KMS-11 (cell line): ENCODE data around the gene MYL9.
A peak's percentile ranks its signal among the peaks of the same experiment; 100 is the strongest.

Experiments used
- H2AFZ ChIP-seq: fragments of 200-600 bp; sonication (generic); 2 replicates; pipeline ENCODE4 v1.6.1; 2016; ENCODE audit warnings: antibody characterized with exemption, mixed run types, low read depth
- H3K27ac ChIP-seq: fragments of 200-600 bp; sonication (generic); 2 replicates; pipeline ENCODE4 v1.6.1; 2016; ENCODE audit warnings: mild to moderate bottlenecking, mixed run types
- H3K27me3 ChIP-seq: fragments of 200-600 bp; sonication (generic); 2 replicates; pipeline ENCODE4 v1.6.1; 2017; ENCODE audit warnings: mild to moderate bottlenecking, low read depth, mixed run types, moderate library complexity; ENCODE audit not compliant: insufficient read depth
- H3K36me3 ChIP-seq: fragments of 200-600 bp; sonication (generic); 2 replicates; pipeline ENCODE4 v1.6.1; 2017; ENCODE audit warnings: mild to moderate bottlenecking, mixed run types; ENCODE audit not compliant: insufficient read depth
- H3K4me1 ChIP-seq: fragments of 200-600 bp; sonication (generic); 2 replicates; pipeline ENCODE4 v1.6.1; 2016; ENCODE audit warnings: mild to moderate bottlenecking, low read depth, mixed run types; ENCODE audit not compliant: poor library complexity, severe bottlenecking
- H3K4me2 ChIP-seq: fragments of 200-600 bp; sonication (generic); 2 replicates; pipeline ENCODE4 v1.7.0; 2016; ENCODE audit warnings: mild to moderate bottlenecking, mixed run types
- H3K4me3 ChIP-seq: fragments of 200-600 bp; sonication (generic); IDR thresholded peaks from 2 replicates; pipeline ENCODE4 v1.6.1; 2017; ENCODE audit warnings: low read depth, low read length, mixed read lengths; ENCODE audit not compliant: insufficient read depth
- H3K79me2 ChIP-seq: fragments of 200-600 bp; sonication (generic); 2 replicates; pipeline ENCODE4 v1.6.1; 2016; ENCODE audit warnings: low read depth, mixed run types; ENCODE audit not compliant: insufficient read depth
- H3K9ac ChIP-seq: fragments of 200-600 bp; sonication (generic); 2 replicates; pipeline ENCODE4 v1.6.1; 2016; ENCODE audit warnings: mild to moderate bottlenecking, mixed run types
- H4K20me1 ChIP-seq: fragments of 200-600 bp; sonication (generic); 2 replicates; pipeline ENCODE4 v1.6.1; 2016; ENCODE audit warnings: mild to moderate bottlenecking, mixed run types; ENCODE audit not compliant: insufficient read depth
- TF ChIP-seq, protein P1 (sequence below): fragments of 200-600 bp; sonication (generic); conservative IDR thresholded peaks from 2 replicates; pipeline ENCODE4 v1.6.1; 2017; ENCODE audit warnings: low read depth, mild to moderate bottlenecking, antibody characterized with exemption, low read length, moderate library complexity, mixed read lengths

Gene MYL9

DNA sequence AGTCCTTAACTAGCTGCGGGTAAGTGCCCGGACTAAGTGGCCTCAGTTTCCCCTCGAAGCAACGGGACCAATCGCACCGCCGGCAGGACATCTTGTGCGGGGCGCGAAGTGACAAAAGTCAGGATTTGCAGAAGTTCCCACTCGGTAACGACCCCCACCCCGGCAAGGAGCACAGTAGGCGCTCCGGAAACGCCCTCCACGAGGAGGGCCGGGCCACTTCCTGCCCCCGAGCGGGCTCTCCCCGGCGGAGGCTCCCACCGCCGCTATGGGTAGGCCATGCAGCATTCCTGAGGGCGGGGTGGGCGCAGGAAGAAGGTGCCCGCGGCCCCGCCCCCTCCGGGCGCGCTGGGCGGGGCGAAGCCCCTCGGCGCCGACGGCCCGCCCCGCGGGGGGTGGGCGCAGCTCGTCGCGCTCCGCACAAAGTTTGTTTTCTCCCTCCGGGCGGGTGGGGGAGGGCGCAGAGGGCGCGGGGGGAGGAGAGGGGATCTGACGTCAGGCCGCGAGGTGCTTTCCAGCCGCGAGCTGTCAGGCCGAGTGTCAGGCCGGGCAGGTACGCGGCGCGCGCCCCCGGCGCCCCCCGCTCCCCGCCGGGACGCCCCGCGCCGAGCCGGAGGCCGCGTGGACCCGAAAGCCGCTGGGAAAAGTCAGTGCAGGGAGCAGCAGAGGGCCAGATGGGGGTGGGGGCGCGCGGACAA is 31.9 kb downstream of the MYL9 start, which contains the start of gene TGIF2:
TSS of gene TGIF2 (plus strand) at position 495 of the 695 bp plus-strand sequence. CDS start 5,178 bp downstream, outside the sequence.
- H3K4me2 ChIP-seq = peak within 1 kb of the TSS; percentile 71
- H3K27ac ChIP-seq = peak within 1 kb of the TSS; percentile 89
- peaks cover 21% of the 10 kb centered on the region for H4K20me1 ChIP-seq
- H3K79me2 ChIP-seq = peaks cover 39% of the 10 kb centered on the region
- peak within 1 kb of the TSS; percentile 100 for H3K9ac ChIP-seq
- peak within 1 kb of the TSS; percentile 67; the same call in 1 of the 2 replicates for H2AFZ ChIP-seq
- H3K27me3 ChIP-seq = no peaks in the 10 kb centered on the region
- H3K4me3 ChIP-seq = peak within 1 kb of the TSS; percentile 55
- no peaks in the 10 kb centered on the region for H3K36me3 ChIP-seq
- TF ChIP-seq, protein P1, sequence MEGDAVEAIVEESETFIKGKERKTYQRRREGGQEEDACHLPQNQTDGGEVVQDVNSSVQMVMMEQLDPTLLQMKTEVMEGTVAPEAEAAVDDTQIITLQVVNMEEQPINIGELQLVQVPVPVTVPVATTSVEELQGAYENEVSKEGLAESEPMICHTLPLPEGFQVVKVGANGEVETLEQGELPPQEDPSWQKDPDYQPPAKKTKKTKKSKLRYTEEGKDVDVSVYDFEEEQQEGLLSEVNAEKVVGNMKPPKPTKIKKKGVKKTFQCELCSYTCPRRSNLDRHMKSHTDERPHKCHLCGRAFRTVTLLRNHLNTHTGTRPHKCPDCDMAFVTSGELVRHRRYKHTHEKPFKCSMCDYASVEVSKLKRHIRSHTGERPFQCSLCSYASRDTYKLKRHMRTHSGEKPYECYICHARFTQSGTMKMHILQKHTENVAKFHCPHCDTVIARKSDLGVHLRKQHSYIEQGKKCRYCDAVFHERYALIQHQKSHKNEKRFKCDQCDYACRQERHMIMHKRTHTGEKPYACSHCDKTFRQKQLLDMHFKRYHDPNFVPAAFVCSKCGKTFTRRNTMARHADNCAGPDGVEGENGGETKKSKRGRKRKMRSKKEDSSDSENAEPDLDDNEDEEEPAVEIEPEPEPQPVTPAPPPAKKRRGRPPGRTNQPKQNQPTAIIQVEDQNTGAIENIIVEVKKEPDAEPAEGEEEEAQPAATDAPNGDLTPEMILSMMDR = no peak
- H3K4me1 ChIP-seq = peaks cover 34% of the 10 kb centered on the region

GRCh38 chr20:36573798-36574365 is 32.6 kb downstream of the MYL9 start:
- peak overlapping the region; percentile 71 for H3K4me2 ChIP-seq

DNA sequence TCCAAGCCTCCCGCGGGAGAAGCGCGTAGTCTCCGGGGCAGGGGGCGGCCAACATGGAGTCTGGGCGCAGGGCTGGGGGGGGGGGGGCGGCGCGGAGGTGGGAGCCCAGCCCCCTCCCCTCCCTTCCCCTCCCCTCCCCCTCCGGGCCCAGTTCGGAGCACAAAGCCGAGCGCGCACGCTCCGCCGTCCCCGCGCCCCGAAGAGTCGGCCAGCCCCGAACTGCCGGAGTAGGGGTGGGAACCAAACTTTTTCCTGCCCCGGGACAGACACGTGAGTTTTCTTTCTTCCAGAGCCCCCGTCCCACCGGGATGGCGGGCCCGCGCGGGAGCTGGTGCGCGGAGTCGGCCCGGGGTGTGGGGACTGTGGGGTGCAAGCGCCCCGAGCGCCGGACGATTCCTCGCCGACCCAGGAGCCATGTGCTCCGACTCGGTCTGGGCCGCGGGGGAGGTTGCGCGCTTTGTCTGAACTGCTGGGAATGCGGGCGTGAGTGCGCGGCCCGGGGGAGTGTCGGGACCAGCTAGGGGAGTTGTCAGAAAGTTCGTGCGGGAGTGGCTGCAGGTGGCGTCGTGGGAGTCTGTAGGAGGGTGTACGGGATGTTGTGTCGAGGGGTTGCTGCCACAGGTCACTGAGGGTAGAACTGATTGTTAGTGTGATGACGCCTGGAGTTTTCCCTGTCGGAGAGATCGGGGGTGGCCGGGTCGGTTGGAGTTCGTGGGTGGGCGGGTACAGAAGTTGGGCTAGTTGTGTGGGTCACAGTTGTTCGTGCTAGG is 33.2 kb downstream of the MYL9 start:
- peak overlapping the region; percentile 100 for H3K9ac ChIP-seq
- peaks cover 52% of the 10 kb centered on the region for H3K79me2 ChIP-seq
- H3K4me2 ChIP-seq = peak overlapping the region; percentile 71
- H3K4me3 ChIP-seq = peak overlapping the region; percentile 55
- no peaks in the 10 kb centered on the region for H3K27me3 ChIP-seq
- no peaks in the 10 kb centered on the region for H3K36me3 ChIP-seq
- TF ChIP-seq, protein P1 = 0 out of 2 replicates have a peak, but pooled peaks have one; percentile 15
- peaks cover 34% of the 10 kb centered on the region for H3K4me1 ChIP-seq
- peak overlapping the region; percentile 67; the same call in 1 of the 2 replicates for H2AFZ ChIP-seq
- H4K20me1 ChIP-seq = peaks cover 21% of the 10 kb centered on the region
- H3K27ac ChIP-seq = peak overlapping the region; percentile 89

More at GRCh38 chr20:36573798-36574365, 32.6 kb downstream of the MYL9 start:
- Histone ChIP-seq H3K27me3 (no peaks in the 10 kb centered on the region), H3K36me3 (no peaks in the 10 kb centered on the region), H3K27ac (peak overlapping the region; percentile 89), H4K20me1 (peaks cover 21% of the 10 kb centered on the region), H3K9ac (peak overlapping the region; percentile 100), H3K79me2 (peaks cover 46% of the 10 kb centered on the region), H2AFZ (peak overlapping the region; percentile 67; the same call in 1 of the 2 replicates), H3K4me1 (peaks cover 34% of the 10 kb centered on the region), H3K4me3 (peak overlapping the region; percentile 55)
- TF ChIP-seq, protein P1 = no peak

DNA sequence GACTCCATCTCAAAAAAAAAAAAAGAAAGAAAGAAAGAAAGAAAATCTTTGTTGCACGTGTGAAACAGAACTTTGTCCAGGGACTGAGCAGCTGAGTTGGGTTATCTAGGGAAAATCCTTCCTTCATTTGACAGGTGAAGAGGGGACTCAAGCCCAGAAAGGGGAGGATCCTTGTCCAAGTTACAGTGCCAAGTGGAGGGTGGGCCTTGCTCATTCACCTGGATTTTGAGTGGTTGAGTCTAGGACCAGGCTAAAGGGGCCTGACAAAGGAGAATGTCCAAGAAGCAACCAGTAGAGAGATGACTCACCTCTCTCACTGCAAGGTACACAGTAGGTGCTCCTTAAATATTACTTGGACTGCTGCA is 34.7 kb downstream of the MYL9 start:
- Histone ChIP-seq H3K9ac (no peak overlapping the region; the same call in 1 of the 2 replicates), H2AFZ (no peak overlapping the region), H3K4me3 (no peak overlapping the region), H3K79me2 (peaks cover 52% of the 10 kb centered on the region), H3K4me1 (peaks cover 34% of the 10 kb centered on the region), H3K27ac (peak overlapping the region; percentile 89; the same call in 1 of the 2 replicates), H4K20me1 (peaks cover 21% of the 10 kb centered on the region), H3K27me3 (no peaks in the 10 kb centered on the region), H3K4me2 (peak overlapping the region; percentile 71), H3K36me3 (no peaks in the 10 kb centered on the region)
- TF ChIP-seq, protein P1 = no peak
